ENCODE data around the gene CALHM3.

Gene CALHM3

DNA sequence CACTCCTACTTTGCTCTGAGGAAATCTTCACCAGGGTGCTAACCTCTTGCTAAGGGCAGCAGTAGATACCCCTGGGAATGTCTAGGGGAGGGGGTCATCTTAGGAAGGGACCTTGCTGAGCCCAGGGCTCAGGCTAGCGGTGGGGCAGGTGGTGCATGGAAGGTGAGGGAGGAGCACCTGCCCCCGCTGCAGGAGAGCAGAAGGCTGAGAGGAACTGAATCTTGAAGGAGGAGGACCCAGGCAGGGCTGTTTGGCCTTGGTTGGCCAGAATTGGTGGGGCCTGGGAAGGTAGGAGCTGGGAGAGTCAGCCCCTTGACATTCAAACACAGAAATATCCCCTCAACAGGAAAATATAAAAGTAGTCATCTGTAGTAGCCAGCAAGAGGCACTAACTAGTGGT is 7.0 kb downstream of the CALHM3 start:
- no peak for DNase-seq

DNA sequence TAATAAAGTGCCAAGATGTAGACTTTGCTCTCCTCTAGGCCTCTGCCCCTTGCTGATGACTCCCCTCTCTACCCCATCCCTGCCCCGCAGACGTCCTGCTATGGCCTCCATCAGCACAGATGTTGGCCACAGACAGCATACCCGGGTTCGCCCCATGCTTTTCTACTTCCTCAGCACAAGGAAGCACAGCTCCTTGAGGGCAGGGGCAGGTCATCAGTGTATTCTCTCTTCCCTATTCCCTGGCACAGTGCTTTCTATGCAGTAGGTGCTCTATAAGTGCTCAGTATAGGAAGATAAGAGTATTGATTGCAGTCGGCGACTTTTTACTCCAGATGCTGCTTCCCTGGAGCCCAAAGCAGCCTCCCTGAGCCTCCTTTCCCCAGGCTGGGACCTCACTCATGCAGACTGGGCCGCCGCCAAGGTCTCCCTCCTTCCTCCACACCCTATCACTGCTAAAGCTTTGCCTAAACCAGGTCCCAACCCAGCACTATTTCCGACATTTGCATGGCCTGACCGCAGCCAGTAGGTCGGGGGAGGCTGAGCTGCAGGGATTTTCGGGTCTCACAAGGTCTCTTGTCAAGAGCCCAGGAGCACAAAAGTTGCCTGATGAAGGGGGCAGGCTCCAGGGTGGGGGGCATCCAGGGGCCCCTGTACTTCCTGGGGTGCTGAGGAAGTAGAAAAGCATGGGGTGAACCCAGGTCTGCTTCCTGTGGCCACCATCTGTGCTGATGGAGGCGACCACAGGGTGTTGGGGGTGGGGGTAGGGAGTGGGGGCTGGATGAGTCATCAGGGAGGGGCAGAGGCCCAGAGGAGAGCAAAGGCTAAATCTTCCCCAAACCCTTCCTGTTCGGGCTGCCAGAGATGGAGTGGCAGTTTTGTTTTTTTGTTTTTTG is 8.0 kb downstream of the CALHM3 start:
- peak; percentile 46 to 80 for DNase-seq

DNA sequence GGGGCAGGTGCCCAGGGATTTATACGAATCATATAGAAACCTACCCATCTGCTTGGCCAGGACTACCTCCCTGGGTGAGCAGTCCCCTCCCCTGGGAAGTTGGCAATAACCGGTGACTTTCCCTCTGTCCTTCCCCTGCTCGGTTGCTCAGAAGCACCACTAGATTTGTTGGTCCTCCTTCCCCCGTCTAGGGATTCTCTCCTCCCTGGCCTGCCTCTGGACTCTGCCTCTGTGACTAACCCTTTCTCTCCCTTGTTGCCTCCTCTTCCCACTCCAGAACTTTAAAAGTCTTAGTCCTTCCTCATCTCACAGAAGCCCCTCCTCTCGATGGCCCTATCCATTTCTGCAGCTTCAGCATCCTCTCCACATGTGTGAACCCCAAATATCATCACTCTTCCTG is 9.8 kb downstream of the CALHM3 start:
- no peak for DNase-seq

DNA sequence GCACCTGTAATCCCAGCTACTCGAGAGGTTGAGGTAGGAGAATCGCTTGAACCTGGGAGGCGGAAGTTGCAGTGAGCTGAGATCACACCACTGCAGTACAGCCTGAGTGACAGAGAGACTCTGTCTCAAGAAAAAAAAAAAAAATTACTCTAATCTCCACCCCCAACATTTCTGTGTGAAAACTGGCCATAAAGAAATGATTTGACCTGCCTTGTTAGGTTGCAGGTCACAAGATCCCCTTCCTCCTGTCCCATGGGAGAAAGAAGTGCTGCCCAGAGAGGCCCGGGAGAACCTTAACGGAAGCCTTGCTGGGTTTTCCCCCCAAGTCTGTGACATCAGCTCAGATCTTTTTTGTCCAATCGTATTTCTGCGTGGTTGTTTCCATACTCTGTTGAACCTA is 11.6 kb downstream of the CALHM3 start:
- DNase-seq, result no peak

DNA sequence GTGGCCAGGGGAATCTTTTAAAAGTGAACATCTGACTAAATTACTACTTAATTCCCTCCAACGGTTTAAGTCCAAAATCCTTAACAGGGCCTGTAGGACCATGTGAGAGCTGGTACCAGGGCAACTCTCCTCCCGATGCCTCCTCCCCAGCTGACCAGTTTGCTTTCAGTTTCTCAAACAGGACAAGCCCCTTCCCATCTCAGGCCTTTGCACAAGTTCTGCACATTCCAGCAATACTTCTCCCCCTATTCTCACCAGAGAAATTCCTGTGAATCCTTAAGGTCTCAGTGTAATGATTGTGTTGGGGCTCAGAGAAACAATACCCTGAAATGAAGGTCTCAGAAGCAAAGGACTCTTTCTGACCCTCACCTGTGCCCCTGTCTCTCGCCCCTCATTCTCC is 12.3 kb downstream of the CALHM3 start:
- DNase-seq, result no peak

DNA sequence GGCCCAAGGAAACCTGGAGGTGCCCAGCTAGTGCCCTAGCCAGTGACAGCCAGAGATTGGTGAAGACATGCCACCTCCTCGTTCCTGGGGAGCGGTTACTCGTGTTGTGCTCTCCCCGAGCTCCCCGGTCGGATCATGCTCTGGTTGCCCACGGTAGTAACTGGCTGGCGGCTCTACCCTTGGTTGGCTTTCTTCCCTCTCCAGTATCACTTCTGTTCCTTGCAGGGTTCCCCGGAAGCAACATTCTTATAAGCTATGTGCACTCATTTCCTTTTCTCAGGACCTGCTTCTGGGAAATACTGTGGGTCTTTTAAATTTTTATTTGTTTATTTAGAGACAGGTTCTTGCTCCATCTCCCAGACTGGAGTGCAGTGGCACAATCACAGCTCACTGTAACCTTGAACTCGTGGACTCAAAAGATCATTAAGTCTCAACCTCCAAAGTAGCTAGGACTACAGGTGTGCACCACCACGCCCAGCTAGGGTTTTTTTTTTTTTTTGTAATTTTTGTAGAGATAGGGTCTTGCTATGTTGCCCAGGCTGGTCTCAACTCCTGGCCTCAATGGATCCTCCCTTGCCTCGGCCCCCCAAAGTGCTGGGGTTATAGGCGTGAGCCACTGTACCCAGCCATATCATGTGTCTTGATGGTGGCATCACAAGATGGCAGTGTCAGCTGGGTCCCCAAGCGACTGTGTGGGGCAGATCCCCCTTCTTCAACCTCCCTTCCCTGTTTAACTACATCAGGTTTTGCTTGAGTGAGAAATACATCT is 13.4 kb downstream of the CALHM3 start:
- DNase-seq, result no peak

DNA sequence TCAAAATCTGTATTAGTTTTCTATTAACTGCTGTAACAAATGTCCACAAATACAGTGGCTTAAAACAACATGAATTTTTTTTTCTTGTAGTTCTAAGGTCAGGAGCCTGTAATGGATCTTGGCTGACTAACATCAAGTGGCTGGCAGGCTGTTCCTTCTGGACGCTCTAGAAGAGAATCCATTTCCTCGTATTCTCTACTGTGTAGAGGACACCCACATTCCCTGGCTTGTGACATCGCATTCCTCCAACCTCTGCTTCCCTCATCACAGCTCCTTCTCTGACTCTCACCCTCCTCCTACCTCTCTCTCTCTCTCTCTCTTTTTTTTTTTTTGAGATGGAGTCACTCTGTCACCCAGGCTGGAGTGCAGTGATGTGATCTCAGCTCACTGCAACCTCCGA is 15.5 kb downstream of the CALHM3 start:
- DNase-seq, result no peak

DNA sequence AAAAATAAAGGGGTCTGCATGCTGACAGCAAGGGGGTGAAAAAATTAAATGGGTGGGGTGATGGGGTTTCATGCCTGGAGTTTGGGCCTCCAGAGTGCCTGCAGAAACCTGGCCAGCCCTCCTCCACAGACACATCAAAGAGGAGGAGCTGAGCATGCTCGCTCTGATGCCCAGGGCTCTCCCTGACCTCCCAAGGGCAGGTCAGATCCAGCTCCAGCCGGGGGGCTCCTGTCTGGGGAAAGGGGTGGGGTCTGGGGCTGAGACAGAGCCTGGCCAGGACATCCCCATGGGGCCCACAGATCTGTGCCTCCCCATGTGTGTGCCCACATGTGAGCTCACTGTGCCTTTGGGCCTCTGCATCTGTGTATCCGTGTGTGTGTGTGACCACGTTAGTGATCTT is 19.4 kb downstream of the CALHM3 start:
- DNase-seq, result no peak

DNA sequence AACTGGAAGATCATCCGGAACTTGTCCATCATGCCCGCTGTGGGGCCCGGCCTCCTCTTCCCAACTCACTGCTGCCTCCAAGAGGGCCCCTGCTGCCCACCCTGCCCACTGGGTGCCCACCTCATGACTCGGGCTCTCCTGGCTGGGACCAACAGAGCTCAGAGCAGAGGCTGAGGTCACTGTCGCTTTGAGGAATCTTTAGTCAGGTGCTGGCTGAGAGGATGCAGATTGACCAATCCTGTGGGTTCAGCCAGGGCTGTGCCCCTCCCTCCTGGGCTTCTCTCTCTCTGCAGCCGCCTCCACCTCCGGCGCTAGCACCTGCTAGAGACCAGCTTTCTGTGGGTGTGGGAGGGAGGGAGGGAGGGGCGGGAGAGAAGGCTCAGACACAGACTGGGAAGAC is 20.3 kb downstream of the CALHM3 start, which contains the start of gene CALHM1:
Gene CALHM1 (minus strand): TSS at position 181 of the 400 bp plus-strand sequence. CDS start 149 bp downstream, at position 32.
- peak; percentile 46 to 83 for DNase-seq

DNA sequence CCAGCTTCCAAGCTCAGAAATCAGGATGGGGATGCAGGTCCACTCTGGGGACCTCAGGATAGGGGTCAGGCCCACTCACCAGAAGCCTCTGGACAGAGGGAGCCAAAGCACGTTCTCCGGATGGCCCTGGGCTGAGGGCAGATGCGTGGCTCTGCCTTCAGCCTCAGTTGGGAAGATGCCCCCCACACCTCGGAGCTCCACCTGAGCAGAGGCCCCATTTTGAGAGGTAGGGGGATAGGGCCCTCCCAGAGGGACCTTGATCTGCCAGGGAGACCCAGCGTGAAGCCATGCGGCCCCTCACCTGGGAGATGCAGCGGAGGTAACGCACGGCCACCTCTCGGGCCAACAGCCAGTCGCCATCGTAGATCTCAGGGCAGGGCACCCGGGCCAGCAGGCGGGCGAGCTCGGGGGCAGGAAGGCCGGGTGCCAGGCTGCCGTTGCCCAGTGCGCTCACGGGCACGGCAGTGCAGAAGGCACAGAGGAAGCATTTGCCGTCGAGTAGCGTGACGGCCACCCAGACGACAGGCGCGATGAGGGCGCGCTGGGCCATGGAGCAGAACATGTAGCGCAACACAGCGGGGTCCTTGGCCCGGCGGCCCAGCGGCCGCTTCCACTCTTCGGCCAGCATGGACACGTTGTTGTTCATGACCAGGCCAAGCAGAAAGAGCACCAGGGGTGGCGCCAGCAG is 21.0 kb downstream of the CALHM3 start:
- no peak for DNase-seq

DNA sequence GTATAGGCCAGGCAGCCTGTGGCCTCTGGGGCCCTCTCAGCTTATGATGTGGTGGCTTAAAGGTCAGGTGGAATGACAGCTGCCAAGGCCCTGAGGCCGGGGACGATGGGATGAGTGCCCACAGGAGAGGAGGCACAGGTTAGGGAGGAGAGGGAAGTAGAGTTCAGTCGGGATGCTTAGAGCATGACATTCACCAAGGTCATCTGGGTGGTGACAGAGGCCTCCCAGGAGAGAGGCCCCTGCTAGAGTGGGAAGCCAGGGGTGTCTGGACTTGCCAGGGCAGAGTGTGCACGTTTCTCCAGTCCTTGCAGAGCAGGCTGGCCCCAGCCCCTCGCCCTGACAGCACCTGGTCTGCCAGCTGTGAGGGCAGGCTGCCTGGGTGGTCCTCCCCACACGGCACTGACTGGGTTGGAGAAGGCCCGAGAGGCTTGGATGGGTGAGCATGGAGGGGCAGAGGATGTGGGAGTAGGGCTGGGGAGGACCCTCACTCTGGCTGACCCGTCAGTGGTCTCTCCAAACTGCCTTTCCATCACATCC is 21.8 kb downstream of the CALHM3 start:
- peak in 1 of 2 experiments; percentile 34 for DNase-seq

DNA sequence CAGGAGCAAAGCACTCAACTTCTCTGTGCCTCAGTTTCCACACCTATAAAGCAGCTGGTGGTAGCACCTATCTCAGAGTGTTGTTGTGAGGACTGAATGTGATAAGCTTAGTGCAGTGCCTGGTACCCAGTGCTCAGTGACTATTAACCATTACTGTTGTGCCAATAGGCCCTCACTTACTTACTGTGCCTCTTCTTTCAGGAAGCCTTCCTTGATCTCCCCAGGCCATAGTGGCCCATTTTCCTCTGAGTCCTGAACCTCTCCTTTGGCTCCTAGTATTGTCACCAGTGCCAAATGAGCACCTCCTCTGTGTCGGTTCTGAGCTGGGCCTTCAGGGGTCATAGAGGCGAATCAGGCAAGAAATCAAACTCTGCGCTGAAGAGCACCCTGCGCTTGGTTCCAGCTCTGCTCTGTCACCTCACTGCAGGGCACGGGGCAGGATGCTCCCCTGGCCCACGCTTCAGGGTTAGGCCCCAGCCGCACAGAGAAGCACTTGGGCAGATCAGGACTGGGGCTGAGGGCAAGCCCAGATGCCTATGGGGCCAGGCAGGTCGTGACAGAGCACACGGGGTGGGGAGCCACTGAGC is 22.9 kb downstream of the CALHM3 start:
- no peak for DNase-seq

DNA sequence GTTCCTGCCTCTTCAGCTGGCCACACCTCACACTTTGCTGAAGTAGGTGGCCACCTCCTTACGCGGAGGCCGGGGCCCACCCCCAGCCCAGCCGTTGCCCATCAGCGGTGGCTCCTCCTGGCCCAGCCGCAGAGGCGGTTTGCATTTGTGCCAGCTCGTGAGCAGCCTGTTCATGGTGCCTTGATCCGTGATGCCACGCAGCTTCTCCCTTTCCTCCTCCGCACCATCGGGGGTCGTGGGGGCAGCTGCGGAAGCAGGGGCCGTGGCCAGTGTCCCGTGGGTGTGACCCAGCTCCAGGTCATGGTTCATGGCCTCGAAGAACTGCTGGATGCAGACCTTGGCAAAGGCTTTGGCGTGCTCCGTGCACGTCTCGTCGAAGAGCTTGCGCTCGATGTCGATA is 23.8 kb downstream of the CALHM3 start:
- DNase-seq, result no peak

DNA sequence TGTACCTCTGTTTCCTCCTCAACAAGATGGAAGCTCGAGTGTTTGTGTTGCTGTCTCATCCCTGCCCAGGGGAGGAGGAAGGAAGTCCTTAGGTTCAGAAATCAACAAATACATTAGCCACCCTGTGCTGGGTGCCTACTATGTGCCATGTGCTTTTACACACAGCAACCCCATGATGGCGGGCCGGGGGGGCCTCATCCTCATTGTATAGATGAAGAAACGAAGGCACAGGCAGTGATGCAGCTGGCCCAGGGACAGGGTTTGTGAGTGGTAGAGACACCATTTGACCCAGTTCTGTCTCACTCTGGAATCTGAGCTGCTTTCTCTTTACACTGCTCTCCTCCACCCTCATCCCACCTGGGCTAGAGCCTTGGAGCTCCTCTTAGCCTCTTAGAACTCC is 25.0 kb downstream of the CALHM3 start:
- no peak for DNase-seq

DNA sequence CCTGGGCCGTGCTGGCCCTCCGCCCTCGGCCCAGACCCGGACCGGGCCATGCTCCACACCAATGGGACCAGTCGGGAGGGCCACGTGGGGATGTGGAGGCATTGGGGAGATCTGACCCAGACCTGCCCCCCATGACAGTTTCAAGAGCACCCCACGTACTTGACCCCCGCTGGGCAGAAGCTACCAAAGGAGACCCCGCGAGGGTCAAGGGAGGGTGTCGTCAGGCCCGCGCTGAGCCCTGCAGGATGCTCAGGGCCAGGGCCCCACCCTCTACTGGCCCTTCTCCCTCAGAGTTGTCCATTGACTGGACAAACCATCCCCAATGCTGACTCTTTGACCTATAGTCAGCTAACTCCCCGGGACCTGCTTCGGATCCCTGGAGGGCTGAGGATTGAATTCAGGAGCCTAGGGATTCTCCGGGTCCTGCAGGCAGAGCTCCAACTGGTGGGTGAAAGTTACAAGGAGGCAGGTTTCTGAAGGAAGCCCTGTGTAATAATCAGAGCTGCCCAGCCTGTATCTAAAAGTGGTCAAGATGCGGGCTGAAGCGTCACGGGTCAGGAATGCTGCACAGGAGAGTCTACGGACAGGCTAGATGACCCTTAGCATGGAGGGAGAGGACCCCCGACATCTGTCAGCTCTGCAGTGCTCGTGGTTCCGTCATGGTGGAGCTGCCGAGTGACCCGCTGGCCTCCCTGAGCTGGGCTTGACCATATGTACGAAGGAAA is 26.4 kb downstream of the CALHM3 start:
- no peak for DNase-seq

DNA sequence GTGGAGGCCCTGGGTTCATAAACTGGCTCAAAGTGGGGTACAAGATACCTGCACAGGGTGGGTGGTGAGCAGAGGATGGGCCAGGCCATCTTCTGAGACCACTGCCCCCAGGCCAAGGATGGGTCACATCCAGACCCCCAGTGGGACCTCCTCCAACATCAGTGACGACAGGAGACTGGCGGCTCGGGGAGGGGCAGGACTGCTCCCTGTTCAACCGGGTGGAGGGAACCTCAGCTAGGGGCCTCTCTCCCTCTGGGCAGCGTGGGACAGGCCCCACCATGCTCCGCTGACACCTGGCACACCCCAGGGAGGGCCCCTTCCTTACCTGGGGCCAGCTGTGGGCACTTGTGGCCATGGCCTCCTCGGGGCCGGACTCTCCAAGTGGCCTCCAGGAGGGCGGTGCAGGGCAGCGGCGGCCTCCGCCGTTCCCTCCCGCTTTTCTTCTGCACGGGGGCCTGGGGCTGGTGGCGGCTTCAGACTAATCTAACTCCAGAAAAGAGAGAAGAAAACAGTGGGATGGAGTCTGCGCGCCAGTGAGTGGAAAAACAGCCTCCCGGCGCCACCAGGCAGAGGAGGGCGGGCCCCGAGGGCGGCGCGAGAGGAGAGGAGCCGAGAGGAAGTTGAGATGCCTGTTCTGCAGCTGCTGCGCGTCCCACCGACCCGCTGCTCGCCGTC is 27.1 kb downstream of the CALHM3 start, which contains the start of gene CALHM2:
Gene CALHM2 (minus strand): TSS at position 540 of the 675 bp plus-strand sequence. CDS start 2,429 bp downstream, outside the sequence.
- peak; percentile 40 to 78 for DNase-seq

DNA sequence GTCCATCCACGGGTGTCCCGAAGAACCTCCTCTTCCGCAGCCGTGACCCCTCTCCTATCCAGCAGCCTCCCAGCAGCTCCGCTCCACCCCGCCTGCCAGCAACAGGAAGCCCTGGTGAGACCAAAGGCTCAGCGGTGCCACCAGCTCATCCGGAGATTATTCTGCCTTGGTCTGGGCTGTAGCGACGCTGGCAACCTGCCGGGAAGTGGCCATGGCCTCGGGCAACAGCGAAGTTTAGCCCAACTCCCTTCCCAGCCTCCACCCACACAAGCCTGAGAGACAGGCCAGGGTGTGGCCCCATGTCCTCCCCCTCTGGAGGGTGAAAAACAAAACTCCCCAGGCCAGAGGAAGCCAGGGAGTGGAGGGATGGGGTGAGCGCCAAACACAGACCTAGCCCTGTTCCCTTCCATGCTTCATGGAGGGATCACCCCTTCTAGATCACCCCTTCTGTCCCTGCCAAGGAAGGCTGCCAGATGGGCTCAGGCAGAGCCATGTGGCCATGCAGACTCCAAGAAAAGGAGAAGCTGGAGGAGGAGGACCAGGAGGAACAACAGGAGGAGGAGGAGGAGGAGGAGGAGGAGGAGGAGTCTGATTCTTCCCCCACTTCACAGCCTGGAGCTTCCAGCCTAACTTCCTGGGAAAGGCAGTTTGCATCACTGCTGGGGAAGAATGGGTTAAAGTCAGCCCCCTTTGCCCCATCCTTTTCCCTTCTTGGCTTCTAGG is 27.8 kb downstream of the CALHM3 start:
- DNase-seq, result peak in 1 of 2 experiments; percentile 19

DNA sequence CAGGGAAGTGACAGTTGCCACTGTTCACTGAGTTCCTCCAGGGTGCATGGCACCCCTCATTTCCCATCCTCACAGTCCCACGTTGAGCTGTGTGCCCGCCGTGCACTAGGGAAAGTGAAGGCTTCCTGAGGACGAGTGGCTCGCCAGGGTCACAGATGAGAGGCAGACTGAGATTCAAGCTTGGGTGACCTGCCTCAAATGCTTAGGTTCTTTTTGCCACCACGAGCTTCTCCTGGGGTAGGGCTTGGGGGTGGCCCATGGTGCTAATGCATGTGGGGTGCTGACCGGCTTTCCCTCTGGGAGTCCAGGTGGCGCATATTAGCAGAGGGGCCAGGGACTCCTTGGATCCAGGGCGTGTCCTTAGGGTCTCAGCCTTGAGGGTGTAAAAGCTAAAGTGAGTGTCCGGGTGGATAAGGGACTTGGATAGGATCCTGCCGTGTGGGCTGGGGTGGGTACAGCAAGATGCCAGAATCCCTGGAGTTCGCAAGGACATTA is 28.8 kb downstream of the CALHM3 start:
- DNase-seq, result no peak

DNA sequence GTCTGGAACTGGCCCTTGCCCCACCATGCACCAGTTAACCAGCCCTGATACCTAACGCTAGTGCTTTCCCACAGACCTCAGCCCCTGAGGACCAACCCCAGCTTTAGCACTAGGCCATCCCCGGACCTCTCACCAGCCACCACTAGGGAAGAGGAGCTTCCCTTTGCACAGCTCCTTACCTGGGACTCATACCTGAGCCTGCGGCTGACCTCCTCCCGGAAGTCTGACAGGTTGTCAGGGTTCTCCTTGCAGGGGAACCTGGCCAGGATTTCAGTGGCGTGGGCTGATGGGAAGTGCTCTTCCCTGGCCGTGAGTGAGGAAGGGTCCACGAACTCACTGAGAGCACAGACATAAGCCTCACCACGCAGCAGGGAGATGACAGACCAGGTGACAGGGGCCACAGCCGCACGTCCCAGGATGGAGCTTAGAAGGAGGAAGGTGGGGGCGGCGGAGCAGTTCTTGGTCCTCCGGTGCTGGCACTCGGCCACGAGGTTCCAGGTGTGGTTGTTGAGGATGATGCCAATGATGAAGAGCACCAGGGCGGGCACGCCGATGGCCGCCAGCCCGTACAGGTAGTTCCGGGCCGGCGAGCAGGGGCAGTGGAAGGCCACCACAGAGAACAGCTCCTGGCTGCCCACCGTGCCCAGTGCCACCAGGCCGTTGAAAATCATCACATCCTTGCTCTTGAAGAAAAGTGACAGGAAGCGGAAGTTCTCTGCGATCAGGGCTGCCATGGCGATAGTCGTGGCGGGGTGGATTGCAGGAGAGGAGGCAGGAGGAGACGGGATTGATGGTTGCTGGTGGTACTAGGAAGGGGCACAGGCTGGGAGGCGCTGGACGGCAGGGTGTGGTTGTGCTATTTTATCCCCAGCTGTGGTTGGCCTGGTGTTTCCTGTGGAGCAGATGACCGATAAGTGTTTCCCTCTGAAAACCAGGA is 29.6 kb downstream of the CALHM3 start:
- DNase-seq, result no peak

All from NCI-H526 (cell line).